ENCODE data around the gene RITA1.

RITA1 gene

DNA sequence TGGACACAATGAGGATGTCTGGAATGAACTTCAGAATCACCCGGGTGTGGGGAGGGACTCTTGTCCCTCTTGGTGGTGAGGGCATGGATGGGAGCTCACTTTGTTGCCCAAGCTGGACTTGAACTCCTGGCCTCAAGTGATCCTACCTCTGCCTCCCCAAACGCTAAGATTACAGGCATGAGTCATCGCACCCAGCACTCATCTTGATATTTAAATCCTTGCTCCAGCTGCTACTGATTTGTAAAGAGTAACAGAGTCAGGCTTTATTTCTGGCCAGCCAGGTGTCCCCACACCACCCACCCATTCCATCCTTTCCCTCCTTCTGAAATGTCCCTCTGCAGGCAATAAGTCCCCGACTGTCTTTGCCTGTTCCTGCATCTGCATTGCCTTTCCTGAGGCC lies 5.2 kb upstream of the RITA1 start:
- no peak for DNase-seq

DNA sequence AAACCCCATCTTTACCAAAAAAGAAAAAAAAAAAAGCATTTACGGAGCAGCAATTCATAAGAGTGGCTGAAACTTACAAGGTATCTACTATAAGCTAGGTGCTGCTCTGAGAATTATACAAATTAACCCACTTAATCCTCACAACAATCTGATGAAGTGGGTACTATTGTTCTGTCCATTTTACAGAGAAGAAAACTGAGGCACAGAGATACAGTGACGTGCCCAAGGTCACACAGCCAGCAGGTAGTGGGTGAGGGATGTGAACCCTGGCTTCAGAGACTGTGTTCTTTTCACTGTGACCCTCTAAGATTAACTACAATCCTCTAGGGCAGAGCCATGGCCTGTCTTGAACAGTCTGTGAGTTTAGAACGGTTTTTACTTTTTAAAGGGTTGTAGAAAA lies 3.5 kb upstream of the RITA1 start:
- no peak for DNase-seq

DNA sequence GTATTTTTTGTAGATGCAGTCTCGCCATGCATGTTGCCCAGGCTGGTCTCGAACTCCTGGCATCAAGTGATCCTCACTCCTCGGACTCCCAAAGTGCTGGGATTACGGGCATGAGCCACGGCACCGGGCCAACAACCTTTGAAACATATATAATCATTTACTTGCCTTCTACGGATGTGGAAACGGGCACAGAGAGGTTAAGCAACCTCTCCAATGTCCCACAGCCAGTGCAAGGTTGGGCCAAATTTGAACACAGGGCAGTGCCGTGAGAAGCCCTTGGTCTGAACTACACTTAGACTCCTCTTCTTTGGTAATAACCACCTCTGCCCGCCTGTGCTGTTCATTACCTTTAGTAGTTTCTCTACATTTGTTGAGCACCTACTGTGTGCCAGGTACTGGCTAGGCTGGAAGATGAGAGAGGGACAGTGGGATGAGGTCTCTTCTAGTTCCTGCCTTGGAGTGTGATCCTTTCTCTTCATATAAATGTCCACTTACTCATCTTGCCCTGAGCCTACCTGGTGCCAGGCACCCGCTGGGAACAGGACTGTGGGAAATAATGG lies 2.4 kb upstream of the RITA1 start:
- DNase-seq = no peak

DNA sequence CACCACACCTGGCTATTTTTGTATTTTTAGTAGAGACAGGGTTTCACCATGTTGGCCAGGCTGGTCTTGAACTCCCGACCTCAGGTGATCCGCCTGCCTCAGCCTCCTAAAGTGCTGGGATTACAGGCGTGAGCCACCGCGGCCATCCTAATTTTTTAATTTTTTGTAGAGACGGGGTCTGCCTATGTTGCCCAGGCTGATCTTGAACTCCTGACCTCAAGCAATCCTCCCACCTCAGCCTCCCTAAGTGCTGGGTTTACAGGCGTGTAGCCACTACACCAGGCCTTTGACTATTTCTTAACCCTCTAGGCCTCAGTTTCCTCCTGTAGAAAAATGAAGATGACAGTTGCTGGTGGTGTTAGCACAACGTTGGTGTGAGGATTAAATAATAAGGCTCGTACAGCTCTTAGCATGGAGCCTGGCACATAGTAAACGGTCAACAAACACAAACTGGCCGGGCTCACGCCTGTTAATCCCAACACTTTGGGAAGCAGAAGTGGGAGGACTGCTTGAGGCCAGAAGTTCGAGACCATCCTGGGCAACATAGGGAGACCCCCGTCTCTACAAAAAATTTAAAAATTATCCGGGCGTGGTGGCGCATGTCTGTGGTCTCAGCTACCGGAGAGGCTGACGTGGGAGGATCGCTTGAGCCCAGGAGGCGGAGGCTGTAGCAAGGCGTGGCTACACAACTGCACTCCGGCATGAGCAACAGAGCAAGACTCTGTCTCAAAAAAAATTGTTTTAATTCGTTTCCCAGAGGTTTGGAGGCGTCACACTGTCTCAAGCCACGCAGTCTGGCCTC lies 1.2 kb upstream of the RITA1 start:
- DNase-seq = no peak

DNA sequence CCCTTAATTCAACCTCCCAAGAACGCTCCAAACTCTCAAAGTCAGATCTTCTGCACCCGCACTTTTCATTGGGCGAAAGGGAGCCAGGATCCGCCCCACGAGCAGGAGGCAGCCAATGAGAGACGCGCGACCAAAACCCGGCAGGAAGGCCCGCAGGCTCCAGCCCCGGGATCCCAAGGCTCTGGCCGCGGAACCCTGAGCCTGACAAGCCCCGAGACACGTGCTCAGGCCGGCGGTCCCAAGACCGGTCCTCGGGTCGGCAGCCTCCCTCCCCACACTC lies 681 bp upstream of the RITA1 start:
- peak; percentile 62 for DNase-seq

DNA sequence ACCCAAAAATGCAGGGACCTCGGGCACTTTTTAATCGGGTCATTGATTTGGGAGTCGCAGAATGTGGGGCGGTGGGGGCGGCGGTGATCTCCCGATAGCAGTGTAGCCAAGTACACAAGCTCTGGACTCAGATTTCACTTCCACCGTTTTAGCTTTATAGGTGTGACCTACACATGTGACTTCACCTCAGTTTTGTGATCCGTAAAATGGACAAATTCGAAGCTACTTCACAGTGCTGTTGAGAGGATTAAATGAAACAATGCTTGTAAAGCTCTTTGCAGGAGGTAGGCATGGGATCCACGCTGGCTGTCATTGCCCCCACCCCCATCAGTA lies 478 bp downstream of the RITA1 start:
- no peak for DNase-seq

DNA sequence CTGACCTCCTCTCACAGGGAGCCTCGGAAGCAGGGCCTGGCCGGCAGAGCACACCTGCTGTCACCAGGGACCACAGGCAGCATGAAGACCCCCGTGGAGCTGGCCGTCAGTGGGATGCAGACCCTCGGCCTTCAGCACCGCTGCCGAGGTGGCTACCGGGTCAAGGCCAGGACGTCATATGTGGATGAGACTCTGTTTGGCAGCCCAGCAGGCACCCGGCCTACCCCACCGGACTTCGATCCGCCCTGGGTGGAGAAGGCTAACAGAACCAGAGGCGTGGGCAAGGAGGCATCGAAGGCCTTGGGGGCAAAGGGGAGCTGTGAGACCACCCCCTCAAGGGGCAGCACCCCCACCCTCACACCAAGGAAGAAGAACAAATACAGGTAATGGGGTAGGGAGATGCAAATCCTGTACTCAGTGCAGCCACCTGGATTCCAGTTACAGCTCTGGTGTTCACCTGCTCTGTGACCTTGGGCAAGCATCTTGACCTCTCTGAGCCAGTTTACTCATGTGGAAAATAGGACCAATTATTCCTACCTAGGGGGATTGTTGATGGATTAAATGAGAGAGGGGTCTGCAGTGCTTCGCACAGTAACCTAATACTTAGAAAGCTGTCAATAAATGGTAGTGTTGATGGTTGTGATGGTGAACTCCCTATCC lies 1.3 kb downstream of the RITA1 start:
- no peak for DNase-seq

DNA sequence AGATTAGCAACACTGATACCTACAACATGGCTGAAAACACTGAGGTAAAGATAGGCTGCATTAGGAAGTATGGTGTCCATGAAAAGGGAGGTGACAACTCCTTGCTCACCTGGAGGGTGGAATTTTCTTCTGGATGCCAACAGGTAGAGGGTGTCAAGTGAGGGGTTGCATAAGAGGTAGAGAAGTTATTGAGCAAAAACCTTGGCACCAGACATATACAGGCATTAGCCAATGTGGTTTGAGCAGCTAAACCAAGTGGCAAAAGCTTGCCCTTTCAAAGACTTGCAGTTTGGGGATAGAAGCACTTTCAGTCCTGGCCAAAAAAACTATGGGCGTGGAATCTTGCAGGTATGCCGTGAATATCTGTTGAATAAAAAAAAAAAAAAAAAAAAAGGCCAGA lies 3.8 kb downstream of the RITA1 start:
- DNase-seq = no peak

DNA sequence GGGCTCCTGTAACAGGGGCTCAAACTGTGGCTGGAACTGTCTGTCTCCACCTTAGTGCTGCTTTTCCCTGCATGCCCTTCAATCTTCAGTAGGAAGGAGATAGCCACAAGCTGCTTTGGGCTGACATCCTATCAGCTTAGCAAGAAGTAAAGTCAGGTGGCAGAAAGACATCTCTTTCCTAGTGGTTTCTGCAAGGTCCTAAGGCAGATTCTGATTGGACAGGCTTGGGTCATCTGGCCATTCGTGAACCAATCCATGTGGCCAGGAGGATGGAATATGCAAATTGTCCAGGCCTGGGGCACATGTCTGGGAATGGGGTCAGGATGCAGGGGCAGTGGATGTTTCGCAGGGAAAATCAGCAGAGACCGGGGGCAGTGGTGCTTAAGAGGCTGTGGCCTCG lies 5.2 kb downstream of the RITA1 start:
- DNase-seq = no peak

DNA sequence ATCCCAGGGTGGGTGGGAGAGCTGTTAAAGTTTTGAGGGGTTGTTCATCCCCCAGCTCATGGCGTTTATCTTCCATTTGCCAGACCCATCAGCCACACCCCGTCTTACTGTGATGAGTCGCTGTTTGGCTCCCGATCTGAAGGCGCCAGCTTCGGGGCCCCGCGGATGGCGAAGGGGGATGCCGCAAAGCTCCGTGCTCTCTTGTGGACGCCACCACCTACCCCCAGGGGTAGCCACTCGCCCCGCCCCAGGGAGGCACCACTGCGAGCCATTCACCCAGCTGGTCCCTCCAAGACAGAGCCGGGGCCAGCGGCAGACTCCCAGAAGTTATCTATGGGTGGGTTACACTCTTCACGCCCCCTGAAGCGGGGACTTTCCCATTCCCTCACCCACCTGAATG lies 5.7 kb downstream of the RITA1 start:
- DNase-seq = no peak

DNA sequence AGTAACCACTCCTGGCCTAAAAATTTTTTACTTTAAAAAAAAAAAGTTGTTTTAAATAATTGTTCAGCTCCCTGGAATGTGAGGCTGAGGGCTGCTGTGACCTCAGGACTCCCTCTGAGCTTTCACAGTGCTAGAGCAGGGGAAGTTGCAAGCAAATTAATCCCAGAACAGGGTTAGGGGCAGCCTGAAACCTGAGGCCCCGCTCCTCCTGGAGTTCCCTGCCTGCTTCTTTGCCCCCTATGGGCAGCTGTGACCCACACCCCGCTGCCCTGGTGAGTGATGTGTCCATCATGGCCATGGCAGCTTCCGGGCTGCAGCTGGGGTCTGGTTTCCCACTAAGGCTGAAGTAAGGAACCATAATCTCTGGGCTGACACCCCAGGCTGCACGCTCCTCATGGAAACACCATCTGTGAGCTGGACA lies 9.5 kb downstream of the RITA1 start:
- no peak for DNase-seq

DNA sequence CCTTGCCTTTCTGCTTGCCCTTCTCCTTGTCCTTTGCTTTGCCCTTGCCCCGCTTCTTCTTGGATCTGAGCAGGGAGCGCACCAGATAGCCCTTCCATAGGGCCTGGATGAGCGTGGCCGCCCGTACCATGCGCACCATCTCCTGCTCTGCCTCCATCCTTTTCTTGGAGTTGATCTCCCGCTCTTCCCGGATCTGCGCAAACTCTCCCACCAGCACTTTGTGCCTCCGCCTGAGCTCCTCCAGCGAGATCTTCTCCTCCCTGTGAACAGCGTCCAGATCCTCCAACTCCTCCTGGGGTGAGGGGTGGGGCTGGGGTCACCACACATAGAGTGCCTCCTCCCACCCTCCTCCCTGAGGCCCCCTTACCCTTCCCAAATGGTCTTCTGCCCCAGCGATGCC lies 10.1 kb downstream of the RITA1 start:
- no peak for DNase-seq

DNA sequence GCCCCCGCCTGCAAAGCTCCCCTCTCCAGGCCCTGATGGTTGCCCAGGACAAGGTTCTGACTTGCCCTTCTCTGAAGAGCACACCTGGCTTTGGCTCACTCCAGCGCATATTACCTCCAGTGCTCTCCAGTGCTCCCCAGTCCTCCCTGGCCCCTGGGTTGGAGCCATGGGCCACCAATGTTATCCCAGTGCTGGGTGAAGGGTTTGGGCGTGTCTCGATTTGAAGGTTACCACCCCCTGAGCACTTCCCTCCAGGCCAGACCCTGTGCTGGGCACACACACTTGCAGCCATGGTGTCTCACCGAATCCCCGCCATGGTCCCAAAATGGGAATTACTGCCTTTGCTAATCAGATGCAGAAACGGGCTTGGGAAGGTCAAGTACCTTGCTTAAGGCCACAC lies 11.1 kb downstream of the RITA1 start:
- DNase-seq = no peak

DNA sequence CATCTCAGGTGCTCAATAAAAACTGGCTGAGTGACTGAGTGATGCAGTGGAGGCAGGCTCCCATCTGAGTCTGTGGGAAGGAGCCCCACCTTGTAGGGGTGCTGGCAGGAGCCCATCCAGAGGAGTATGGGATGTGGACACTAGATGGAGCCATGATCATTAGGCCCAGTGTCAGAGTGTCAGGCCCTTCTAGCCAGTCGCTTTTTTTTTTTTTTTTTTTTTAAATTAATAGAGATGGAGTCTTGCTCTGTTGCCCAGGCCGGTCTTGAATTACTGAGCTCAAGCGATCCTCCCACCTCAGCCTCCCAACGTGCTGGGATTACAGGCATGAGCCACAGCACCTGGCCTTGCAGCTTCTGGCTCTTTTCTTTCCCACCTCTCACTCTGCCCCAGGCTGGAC lies 11.5 kb downstream of the RITA1 start:
- peak; percentile 27 for DNase-seq

DNA sequence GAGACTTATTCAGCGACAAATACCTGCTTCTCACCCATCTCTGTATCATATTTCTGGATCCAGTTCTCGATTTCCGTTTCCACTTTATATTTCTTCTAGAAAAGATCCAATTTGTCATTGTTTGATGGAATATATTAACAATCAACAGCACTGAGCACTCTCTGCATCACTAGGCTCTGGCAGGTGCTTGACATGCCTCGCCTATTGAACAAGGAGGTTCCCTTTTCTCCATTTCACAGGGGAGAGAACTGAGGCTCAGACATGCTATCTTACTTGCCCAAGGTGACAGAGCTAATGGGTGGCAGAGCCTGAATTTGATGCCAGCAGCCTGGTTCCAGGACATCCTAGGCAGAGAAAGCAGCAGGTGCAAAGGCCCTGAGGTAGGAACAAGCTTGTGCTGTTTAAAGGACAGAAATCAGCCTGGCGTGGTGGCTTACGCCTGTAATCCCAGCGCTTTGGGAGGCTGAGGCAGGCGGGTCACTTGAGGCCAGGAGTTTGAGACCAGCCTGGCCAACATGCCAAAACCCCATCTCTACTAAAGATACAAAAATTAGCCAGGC lies 12.1 kb downstream of the RITA1 start:
- DNase-seq = no peak

DNA sequence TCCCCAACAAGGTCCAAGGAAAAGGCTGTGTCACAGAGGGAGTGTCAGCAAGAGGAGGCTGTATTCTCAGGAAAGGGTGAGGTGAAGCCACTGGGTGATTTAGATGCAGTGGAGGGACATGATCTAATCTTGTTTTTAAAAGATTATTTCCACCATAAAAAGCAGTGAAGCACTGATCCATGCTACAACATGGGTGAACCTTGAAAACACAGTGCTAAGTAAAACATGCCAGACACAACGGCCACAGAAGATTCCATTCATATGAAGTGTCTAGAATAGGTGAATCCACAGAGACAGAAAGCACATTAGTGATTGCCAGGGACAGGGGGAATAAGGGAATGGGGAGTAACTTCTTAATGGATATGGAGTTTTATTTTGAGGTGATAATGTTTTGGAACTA lies 12.8 kb downstream of the RITA1 start:
- DNase-seq = no peak

DNA sequence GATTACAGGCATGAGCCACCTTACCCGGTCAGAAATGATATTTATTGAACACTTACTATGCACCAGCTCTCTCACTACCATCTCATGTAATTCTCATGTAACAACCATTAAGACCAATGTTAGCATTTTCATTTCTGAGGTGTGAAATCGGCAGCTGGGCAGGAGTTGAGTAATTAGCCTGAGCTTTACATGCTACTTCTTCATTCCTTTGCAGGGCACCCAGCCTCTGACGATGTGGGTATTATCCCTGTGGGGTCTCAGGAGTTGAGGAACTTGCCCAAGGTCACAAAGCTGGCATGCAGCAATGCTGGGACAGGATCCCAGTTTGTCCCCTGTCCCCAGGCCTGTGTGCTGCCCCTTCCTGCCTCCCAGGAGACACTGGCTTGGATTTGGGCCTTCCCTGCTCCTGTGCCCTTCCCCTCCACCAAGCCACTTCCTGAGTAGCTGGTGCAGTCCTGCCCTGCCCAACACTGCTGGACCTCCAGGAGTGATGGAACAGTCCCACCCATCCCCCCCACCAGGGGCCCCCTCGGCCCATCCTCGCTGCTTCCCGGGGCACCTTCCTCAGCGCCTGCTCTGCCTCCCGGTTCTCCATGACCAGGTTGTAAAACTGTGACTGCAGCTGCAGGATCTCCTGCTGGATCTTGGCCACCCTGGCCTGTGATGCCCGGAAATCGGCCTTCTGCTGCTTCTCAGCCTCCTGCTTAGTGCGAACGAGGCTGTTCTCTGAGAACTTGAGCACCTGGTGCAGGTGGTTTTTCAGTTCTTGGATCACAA lies 14.7 kb downstream of the RITA1 start:
- no peak for DNase-seq

DNA sequence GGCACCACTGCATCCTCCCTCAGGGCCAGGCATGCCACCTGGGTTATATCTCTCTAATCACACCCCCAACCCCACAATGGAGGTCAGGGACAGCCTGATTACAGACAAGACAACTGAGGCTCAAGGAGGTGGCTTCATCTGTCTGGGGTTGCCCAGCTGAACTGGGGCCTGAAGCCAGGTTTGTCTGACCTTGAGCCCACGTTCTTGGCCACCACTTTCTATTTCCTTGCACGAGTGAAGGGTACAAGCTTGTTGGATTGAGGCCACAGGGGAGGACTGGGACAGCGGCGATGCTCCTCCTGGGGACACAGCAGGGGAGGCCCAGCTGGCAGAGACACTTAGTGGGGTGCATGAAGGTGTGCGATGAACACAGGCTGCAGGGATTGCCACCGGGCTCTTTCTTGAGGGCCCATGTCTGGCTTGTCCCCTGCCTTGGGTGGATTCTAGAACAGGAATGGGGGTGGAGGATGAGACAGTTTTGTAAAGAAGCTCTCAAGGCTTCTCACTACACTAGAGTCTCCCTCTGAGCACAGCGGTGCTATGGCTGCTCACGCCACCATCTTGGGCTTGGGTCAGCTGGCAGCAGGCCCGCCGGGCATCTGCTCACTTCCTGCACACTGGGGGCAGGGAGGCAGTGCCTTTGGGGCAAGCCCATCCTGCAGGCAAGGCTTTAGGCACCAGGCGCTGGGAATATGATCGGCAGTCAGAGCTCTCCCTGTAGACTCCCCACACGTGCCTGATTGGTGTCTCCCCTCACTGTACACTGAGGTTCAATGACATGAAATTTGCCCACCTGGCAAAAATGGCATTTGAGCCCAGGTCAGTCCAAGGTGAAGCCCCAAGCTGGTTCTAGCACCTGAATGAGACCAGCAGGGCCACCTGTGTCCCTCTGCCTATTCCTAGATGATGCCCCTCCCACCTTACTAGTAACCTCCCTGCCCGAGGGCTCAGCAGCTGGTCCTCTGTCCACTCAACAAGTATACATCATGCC lies 16.0 kb downstream of the RITA1 start:
- no peak for DNase-seq

DNA sequence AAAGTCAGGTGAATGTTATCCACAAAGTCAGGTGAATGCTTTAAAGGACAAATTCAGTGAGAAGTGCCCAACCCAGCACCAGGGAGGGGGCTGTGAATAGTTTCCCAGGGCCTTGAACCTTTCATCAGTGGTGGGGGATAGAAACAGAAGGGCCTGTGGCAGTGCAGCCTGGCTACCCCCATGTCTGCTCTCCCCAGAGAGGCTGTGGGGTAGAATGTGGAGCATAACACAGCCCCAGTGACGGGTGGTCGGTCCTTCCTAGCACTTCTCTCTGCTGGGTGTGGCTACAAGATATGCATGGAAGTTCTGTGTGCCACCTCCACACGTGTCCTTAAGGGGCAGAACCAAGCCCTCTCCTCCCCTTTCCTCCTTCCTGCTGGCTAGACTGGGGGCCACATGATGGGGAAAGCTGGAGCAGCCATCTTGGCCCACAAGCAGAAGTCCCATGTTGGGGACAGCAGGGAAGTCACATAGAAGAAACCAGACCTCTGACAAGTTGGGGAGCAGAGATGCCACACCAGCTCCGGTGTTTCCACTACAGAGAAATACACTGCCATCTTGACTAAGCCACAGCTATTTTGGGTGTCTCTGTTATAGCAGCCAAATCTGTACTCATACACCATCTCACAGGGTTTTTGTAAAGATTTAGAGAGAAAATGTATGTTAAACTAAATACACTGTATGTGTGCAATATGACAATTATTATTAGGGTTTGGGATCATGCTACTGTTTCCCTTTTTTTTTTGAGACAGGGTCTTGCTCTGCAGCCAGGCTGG lies 17.0 kb downstream of the RITA1 start:
- DNase-seq = no peak

DNA sequence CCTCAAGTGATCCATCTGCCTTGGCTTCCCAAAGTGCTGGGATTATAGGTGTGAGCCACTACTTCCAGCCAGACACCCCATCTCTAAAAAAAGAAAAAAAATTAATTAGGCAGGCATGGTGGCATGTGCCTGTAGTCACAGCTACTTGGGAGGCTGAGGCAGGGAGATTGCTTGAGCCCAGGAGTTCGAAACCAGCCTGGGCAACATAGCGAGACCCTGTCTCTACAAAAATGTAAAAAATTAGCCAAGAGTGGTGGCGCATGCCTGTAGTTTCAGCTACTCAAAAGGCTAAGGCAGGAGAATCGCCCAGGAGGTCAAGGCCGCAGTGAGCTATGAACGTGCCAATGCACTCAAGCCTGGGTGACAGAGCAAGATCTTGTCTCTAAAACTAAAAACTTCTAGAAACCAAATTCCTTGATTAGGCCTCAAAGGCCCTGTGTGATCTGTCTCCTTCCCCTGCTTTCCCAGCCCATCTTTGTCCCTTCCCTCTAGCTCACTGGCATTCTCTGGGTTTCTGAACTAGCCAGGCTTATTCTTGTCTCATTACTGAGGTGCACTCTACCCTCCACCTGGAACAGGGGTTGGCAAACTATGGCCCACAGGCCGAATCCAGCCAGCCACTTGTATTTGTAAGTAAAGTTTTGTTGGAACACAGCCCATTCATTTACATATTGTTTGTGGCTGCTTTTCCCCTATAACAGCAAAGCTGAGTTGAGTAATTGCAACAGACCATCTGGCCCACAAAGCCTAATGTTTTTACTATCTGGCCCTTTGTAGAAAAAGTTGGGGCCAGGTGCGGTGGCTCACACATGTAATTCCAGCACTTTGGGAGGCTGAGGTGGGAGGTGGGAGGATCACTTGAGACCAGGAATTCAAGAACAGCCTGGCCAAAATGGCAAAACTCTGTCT lies 18.6 kb downstream of the RITA1 start:
- DNase-seq = no peak

DNA sequence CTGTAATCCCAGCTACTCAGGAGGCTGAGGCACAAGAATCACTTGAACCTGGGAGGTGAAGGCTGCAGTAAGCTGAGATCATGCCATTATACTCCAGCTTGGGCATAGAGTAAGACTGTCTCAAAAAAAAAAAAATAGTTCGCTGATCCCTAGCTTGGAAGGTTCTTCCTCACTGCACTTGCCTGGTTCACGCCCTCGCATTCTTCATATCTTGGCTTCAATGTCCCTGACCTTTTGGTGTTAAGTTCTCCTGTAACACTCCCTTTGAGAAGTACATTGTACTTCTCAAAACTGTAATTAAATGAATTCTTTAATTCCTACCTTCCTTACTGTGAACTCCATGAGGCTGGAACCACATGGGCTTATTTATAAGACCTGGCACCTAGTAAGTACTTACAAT lies 19.3 kb downstream of the RITA1 start:
- no peak for DNase-seq

All from DMS79 treated with DMSO at 0.1 percent for 48 hours (cell line).